ENCODE measurements around the gene GARIN5B. TPM values are rescaled to one million over a fixed set of nuclear protein-coding genes. Genes with fewer than 3 reads are reported as not detected.

Gene GARIN5B
- total and polyA plus RNA-seq, 2 of the 13 experiments (the other 11 are each of a cell fraction or from before 2014, with no cell fraction given) = not detected

- TF ChIP-seq ZSCAN30 (CRISPR knock-in tag; IDR thresholded peaks at IDR 0.05) (0 out of 2 replicates have a peak, but pooled peaks have one; percentile 29), HOXA9 (CRISPR knock-in tag; IDR thresholded peaks at IDR 0.05; ENCODE audit: borderline replicate concordance) (no peak), SALL1 (CRISPR knock-in tag; IDR thresholded peaks at IDR 0.05) (peak; percentile 77), ZNF891 (CRISPR knock-in tag; IDR thresholded peaks at IDR 0.05) (no peak), ZSCAN21 (CRISPR knock-in tag; IDR thresholded peaks at IDR 0.05; ENCODE audit: borderline replicate concordance) (no peak; the same call in 1 of the 2 replicates), ZNF552 (CRISPR knock-in tag; IDR thresholded peaks at IDR 0.05; ENCODE audit: borderline replicate concordance) (no peak), ZNF75D (CRISPR knock-in tag; IDR thresholded peaks at IDR 0.05; ENCODE audit: borderline replicate concordance) (no peak), ZNF724P (CRISPR knock-in tag; IDR thresholded peaks at IDR 0.05; ENCODE audit: borderline replicate concordance) (no peak), ZNF484 (CRISPR knock-in tag; IDR thresholded peaks at IDR 0.05; ENCODE audit: borderline replicate concordance, low read depth) (no peak), MXD4 (CRISPR knock-in tag; IDR thresholded peaks at IDR 0.05) (peak; percentile 55; the same call in 1 of the 2 replicates), ZNF569 (CRISPR knock-in tag; IDR thresholded peaks at IDR 0.05; ENCODE audit: borderline replicate concordance) (no peak), ZSCAN31 (CRISPR knock-in tag; IDR thresholded peaks at IDR 0.05; ENCODE audit: low read depth) (no peak), SKI (IDR thresholded peaks at IDR 0.05; ENCODE audit: partially characterized antibody) (peak; percentile 63), SMAD9 (CRISPR knock-in tag; IDR thresholded peaks at IDR 0.05) (no peak), SIN3B (IDR thresholded peaks at IDR 0.05; ENCODE audit: low read length) (no peak), RFXAP (CRISPR knock-in tag; IDR thresholded peaks at IDR 0.05; ENCODE audit: borderline replicate concordance) (no peak)
- TF ChIP-seq, protein P1, sequence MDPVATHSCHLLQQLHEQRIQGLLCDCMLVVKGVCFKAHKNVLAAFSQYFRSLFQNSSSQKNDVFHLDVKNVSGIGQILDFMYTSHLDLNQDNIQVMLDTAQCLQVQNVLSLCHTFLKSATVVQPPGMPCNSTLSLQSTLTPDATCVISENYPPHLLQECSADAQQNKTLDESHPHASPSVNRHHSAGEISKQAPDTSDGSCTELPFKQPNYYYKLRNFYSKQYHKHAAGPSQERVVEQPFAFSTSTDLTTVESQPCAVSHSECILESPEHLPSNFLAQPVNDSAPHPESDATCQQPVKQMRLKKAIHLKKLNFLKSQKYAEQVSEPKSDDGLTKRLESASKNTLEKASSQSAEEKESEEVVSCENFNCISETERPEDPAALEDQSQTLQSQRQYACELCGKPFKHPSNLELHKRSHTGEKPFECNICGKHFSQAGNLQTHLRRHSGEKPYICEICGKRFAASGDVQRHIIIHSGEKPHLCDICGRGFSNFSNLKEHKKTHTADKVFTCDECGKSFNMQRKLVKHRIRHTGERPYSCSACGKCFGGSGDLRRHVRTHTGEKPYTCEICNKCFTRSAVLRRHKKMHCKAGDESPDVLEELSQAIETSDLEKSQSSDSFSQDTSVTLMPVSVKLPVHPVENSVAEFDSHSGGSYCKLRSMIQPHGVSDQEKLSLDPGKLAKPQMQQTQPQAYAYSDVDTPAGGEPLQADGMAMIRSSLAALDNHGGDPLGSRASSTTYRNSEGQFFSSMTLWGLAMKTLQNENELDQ (CRISPR knock-in tag; IDR thresholded peaks at IDR 0.05; ENCODE audit: borderline replicate concordance) = no peak
- TF ChIP-seq, protein P2, sequence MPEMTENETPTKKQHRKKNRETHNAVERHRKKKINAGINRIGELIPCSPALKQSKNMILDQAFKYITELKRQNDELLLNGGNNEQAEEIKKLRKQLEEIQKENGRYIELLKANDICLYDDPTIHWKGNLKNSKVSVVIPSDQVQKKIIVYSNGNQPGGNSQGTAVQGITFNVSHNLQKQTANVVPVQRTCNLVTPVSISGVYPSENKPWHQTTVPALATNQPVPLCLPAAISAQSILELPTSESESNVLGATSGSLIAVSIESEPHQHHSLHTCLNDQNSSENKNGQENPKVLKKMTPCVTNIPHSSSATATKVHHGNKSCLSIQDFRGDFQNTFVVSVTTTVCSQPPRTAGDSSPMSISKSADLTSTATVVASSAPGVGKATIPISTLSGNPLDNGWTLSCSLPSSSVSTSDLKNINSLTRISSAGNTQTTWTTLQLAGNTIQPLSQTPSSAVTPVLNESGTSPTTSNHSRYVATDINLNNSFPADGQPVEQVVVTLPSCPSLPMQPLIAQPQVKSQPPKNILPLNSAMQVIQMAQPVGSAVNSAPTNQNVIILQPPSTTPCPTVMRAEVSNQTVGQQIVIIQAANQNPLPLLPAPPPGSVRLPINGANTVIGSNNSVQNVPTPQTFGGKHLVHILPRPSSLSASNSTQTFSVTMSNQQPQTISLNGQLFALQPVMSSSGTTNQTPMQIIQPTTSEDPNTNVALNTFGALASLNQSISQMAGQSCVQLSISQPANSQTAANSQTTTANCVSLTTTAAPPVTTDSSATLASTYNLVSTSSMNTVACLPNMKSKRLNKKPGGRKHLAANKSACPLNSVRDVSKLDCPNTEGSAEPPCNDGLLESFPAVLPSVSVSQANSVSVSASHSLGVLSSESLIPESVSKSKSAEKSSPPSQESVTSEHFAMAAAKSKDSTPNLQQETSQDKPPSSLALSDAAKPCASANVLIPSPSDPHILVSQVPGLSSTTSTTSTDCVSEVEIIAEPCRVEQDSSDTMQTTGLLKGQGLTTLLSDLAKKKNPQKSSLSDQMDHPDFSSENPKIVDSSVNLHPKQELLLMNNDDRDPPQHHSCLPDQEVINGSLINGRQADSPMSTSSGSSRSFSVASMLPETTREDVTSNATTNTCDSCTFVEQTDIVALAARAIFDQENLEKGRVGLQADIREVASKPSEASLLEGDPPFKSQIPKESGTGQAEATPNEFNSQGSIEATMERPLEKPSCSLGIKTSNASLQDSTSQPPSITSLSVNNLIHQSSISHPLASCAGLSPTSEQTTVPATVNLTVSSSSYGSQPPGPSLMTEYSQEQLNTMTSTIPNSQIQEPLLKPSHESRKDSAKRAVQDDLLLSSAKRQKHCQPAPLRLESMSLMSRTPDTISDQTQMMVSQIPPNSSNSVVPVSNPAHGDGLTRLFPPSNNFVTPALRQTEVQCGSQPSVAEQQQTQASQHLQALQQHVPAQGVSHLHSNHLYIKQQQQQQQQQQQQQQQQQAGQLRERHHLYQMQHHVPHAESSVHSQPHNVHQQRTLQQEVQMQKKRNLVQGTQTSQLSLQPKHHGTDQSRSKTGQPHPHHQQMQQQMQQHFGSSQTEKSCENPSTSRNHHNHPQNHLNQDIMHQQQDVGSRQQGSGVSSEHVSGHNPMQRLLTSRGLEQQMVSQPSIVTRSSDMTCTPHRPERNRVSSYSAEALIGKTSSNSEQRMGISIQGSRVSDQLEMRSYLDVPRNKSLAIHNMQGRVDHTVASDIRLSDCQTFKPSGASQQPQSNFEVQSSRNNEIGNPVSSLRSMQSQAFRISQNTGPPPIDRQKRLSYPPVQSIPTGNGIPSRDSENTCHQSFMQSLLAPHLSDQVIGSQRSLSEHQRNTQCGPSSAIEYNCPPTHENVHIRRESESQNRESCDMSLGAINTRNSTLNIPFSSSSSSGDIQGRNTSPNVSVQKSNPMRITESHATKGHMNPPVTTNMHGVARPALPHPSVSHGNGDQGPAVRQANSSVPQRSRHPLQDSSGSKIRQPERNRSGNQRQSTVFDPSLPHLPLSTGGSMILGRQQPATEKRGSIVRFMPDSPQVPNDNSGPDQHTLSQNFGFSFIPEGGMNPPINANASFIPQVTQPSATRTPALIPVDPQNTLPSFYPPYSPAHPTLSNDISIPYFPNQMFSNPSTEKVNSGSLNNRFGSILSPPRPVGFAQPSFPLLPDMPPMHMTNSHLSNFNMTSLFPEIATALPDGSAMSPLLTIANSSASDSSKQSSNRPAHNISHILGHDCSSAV (CRISPR knock-in tag; IDR thresholded peaks at IDR 0.05; ENCODE audit: borderline replicate concordance) = no peak
- TF ChIP-seq, protein P3, sequence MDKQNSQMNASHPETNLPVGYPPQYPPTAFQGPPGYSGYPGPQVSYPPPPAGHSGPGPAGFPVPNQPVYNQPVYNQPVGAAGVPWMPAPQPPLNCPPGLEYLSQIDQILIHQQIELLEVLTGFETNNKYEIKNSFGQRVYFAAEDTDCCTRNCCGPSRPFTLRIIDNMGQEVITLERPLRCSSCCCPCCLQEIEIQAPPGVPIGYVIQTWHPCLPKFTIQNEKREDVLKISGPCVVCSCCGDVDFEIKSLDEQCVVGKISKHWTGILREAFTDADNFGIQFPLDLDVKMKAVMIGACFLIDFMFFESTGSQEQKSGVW (CRISPR knock-in tag; IDR thresholded peaks at IDR 0.05; ENCODE audit: borderline replicate concordance) = no peak
These were observed 29.2 kb downstream of the GARIN5B start (continued) for GRCh38 chr19:55333870-55334269.
